Vagina (tissue), 2 donors: ENCODE data around the gene MON2. TPM values are rescaled to one million over a fixed set of nuclear protein-coding genes. Genes with fewer than 3 reads are reported as not detected.

Experiments used
- DNase-seq, 2 donors: peaks; one replicate each; pipeline ENCODE4 v3.0.0-alpha.2; 2017; ENCODE audit errors: extremely low spot score in 2 of 2
- H3K27ac ChIP-seq: fragments of 200-600 bp; sonication (generic); one replicate; pipeline ENCODE4 v1.5.1; 2019
- H3K27me3 ChIP-seq: fragments of 200-600 bp; sonication (generic); one replicate; pipeline ENCODE4 v1.5.1; 2019
- H3K36me3 ChIP-seq, 2 donors: fragments of 200-600 bp; sonication (generic); one replicate each; pipeline ENCODE4 v1.5.1; 2017 to 2019
- H3K4me1 ChIP-seq: fragments of 200-600 bp; sonication (generic); one replicate; pipeline ENCODE4 v1.5.1; 2019
- H3K4me3 ChIP-seq, 2 donors: fragments of 200-600 bp; sonication (generic); 1 replicate in 1 of 2; 2 replicates in 1 of 2; pipeline ENCODE4 v1.5.1; 2016 to 2019
- H3K9me3 ChIP-seq: fragments of 200-600 bp; sonication (generic); one replicate; pipeline ENCODE4 v1.5.1; 2019
- CTCF ChIP-seq, 3 experiments: fragments of 450-650 bp in 2 of 3; fragments of 200-600 bp in 1 of 3; sonication (generic) in 1 of 3; IDR thresholded peaks; one replicate each; pipeline ENCODE4 v1.5.1; 2017 to 2019; ENCODE audit warnings: antibody characterized with exemption in 3 of 3, mild to moderate bottlenecking in 2 of 3, moderate library complexity in 2 of 3
- POLR2A ChIP-seq, 2 donors: fragments of 450-650 bp; IDR thresholded peaks; one replicate each; pipeline ENCODE4 v1.6.1; 2017; ENCODE audit warnings: antibody characterized with exemption in 2 of 2, mild to moderate bottlenecking in 2 of 2, moderate library complexity in 2 of 2
- POLR2AphosphoS5 ChIP-seq, 2 donors: sonication (generic); formaldehyde crosslinking; IDR thresholded peaks; one replicate each; pipeline ENCODE4 v1.9.0; 2017; ENCODE audit warnings: antibody characterized with exemption in 2 of 2, mild to moderate bottlenecking in 2 of 2, low read depth in 1 of 2; ENCODE audit not compliant: insufficient read depth in 1 of 2
- intact Hi-C: fragments of 100-400 bp; cut with DNase I; formaldehyde crosslinking; loops from one replicate; pipeline ENCODE4 v1.15.1; 2023
- total RNA-seq: library from RNA; depleted of rRNA; stranded (reverse); fragments of >200 nt; gene quantifications from one replicate; pipeline ENCODE4 v1.2.3, GENCODE V29; 2016

Gene MON2
- total RNA-seq, 1 donor from 2014 or later: 85.0 TPM

- no peak for TF ChIP-seq POLR2AphosphoS5 (IDR thresholded peaks at IDR 0.05; ENCODE audit: insufficient read depth in 1 of 2, low read depth in 1 of 2)
- H3K27ac ChIP-seq: no peak overlapping the region
Measured at GRCh38 chr12:62640910-62641448, 174.4 kb downstream of the MON2 start.

DNA sequence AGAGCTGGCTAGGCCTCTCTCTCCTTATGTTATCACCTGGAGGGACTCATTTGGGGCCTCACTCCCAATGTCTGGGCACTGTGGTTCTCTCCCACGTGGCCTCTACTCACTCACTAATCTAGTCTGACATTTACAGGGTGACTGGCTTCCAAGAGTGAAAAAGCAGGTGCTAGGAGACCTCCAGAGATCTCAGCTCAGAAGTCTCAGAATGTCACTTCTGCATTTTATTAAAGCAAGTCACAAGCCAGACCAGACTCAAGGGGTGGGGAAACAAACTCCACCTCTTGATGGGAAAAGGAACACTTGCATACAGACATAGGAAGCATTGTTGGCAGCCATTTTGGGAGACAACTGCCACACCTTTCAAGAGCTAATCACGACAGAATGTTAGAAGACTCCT is 175.9 kb downstream of the MON2 start:
- intact Hi-C loops: no loop called here
- no peak overlapping the region for H3K4me3 ChIP-seq

More at GRCh38 chr12:62640910-62641448, 174.4 kb downstream of the MON2 start:
- no peak for DNase-seq
- no peaks in the 10 kb centered on the region for H3K27me3 ChIP-seq
- no peaks in the 10 kb centered on the region for H3K4me1 ChIP-seq
- H3K4me3 ChIP-seq: no peak overlapping the region
- intact Hi-C loops: no loop called here
- no peaks in the 10 kb centered on the region for H3K9me3 ChIP-seq
- H3K36me3 ChIP-seq: no peaks in the 10 kb centered on the region

DNA sequence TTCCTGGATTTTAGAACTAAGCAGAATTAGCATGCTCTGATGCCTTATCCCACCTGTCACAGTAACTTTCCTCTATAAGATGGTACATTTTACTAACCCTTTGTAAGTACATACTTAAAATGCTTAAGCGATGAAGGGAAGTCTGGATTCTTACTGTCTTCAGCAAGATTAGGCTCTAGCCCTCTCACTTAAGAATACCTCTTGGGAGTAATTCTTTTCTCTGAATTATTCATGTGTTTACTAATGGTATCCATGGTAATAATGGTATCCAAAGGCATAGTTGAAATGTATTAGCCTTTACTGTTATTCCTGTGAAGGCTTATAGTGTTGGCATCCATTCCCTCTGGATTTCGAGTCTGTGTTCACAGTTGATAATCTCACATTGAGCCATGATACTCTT is 176.9 kb downstream of the MON2 start:
- H3K27me3 ChIP-seq: no peaks in the 10 kb centered on the region
- peaks cover 8% of the 10 kb centered on the region for H3K4me1 ChIP-seq
- H3K36me3 ChIP-seq: no peaks in the 10 kb centered on the region
- no peak for DNase-seq
- no peak overlapping the region for H3K4me3 ChIP-seq
- TF ChIP-seq POLR2AphosphoS5 (IDR thresholded peaks at IDR 0.05; ENCODE audit: insufficient read depth in 1 of 2, low read depth in 1 of 2): no peak
- no peak for TF ChIP-seq CTCF (IDR thresholded peaks at IDR 0.05)
- TF ChIP-seq POLR2A (IDR thresholded peaks at IDR 0.05): no peak
- no peak overlapping the region for H3K27ac ChIP-seq
- H3K9me3 ChIP-seq: no peaks in the 10 kb centered on the region
- intact Hi-C loops: no loop called here

More for the DNA sequence above, 175.9 kb downstream of the MON2 start:
- no peaks in the 10 kb centered on the region for H3K9me3 ChIP-seq
- TF ChIP-seq POLR2AphosphoS5 (IDR thresholded peaks at IDR 0.05; ENCODE audit: insufficient read depth in 1 of 2, low read depth in 1 of 2) (no peak), CTCF (IDR thresholded peaks at IDR 0.05) (no peak), POLR2A (IDR thresholded peaks at IDR 0.05) (no peak)
- no peak for DNase-seq
- H3K27ac ChIP-seq: no peak overlapping the region
- no peaks in the 10 kb centered on the region for H3K27me3 ChIP-seq
- H3K4me1 ChIP-seq: peaks cover 1% of the 10 kb centered on the region
- no peaks in the 10 kb centered on the region for H3K36me3 ChIP-seq

- Histone ChIP-seq H3K27me3 (no peaks in the 10 kb centered on the region), H3K36me3 (no peaks in the 10 kb centered on the region), H3K9me3 (no peaks in the 10 kb centered on the region), H3K4me1 (peaks cover 8% of the 10 kb centered on the region), H3K27ac (no peak overlapping the region), H3K4me3 (no peak overlapping the region)
- TF ChIP-seq POLR2A (IDR thresholded peaks at IDR 0.05): no peak
- no peak for TF ChIP-seq CTCF (IDR thresholded peaks at IDR 0.05)
- TF ChIP-seq POLR2AphosphoS5 (IDR thresholded peaks at IDR 0.05; ENCODE audit: insufficient read depth in 1 of 2, low read depth in 1 of 2): no peak
- no peak for DNase-seq
- intact Hi-C loops: no loop called here
Measured at GRCh38 chr12:62646566-62646965, 179.9 kb downstream of the MON2 start.

DNA sequence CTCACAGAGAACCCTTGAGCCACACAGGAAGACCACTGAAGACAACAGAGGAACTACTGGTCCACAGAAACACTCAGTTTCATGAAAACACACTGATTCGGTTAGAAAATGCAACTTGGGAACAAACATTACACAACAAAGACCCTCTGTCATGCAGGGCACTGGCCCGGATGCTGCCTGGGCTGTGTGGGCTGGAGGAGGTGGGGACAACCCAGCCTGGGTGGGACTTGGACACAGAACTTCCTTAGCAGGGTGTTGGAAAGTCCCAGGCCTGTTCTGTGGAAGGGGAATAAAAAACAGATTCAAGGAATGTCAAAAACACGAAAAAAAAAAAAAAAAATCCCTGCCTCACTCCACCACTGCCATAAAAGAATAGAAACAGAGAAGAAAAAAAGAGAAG is 181.0 kb downstream of the MON2 start:
- H3K27me3 ChIP-seq: no peaks in the 10 kb centered on the region
- intact Hi-C loops: no loop called here
- H3K36me3 ChIP-seq: no peaks in the 10 kb centered on the region
- H3K4me1 ChIP-seq: peaks cover 8% of the 10 kb centered on the region
- no peaks in the 10 kb centered on the region for H3K9me3 ChIP-seq
- H3K4me3 ChIP-seq: no peak overlapping the region
- no peak overlapping the region for H3K27ac ChIP-seq
- TF ChIP-seq POLR2AphosphoS5 (IDR thresholded peaks at IDR 0.05; ENCODE audit: insufficient read depth in 1 of 2, low read depth in 1 of 2): no peak
- no peak for TF ChIP-seq POLR2A (IDR thresholded peaks at IDR 0.05)
- TF ChIP-seq CTCF (IDR thresholded peaks at IDR 0.05): no peak
- DNase-seq: no peak
